Left renal pelvis (tissue), 4 donors: ENCODE results near the gene MCF2L2. TPM values are rescaled to one million over a fixed set of nuclear protein-coding genes. Genes with fewer than 3 reads are reported as not detected.
"Not testable (repeated sequence)": the region's sequence is repeated elsewhere in the genome, so short reads cannot be mapped to it uniquely, and the experiment has no call there.

ENCODE experiments used
- DNase-seq, 4 donors: peaks; one replicate each; pipeline ENCODE4 v3.0.0-alpha.2; 2013; ENCODE audit warnings: low read depth in 4 of 4, low spot score in 3 of 4
- polyA plus RNA-seq, 4 donors: library from polyadenylated mRNA; unstranded; fragments of 120-200 nt; gene quantifications; one replicate each; pipeline ENCODE4 v1.2.1, GENCODE V29; 2013; ENCODE audit not compliant: insufficient read length in 4 of 4

Gene MCF2L2
- 1 to 10 TPM in 1 of 4 donors, under 1 TPM in 3; 0.35 to 1.5 (median 0.93) TPM for polyA plus RNA-seq

GRCh38 chr3:183428447-183429211 lies at the start of gene MCF2L2:
Gene MCF2L2, minus strand, starts transcription at chr3:183428619. Its CDS starts 642 bp downstream, at chr3:183427977.
- DNase-seq = peak in 1 of 4 donors; percentile 27

- DNase-seq = no peak
These were observed 49.5 kb upstream of the MCF2L2 start for GRCh38 chr3:183477801-183478456.

GRCh38 chr3:183475764-183476162 lies 47.3 kb upstream of the MCF2L2 start:
- DNase-seq = not testable (repeated sequence)

GRCh38 chr3:183475016-183475763 lies 46.8 kb upstream of the MCF2L2 start:
- DNase-seq = no peak

GRCh38 chr3:183473969-183474368 lies 45.5 kb upstream of the MCF2L2 start:
- DNase-seq = no peak

GRCh38 chr3:183472155-183472554 lies 43.7 kb upstream of the MCF2L2 start:
- DNase-seq = no peak

- no peak for DNase-seq
These were observed 40.0 kb upstream of the MCF2L2 start for GRCh38 chr3:183468424-183468823.

GRCh38 chr3:183466575-183466974 lies 38.2 kb upstream of the MCF2L2 start:
- no peak for DNase-seq

- DNase-seq = not testable (repeated sequence)
These were observed 37.3 kb upstream of the MCF2L2 start for GRCh38 chr3:183465710-183466109.

GRCh38 chr3:183464480-183464879 lies 36.1 kb upstream of the MCF2L2 start:
- no peak for DNase-seq

GRCh38 chr3:183460081-183461055 lies 31.9 kb upstream of the MCF2L2 start:
- DNase-seq = no peak

GRCh38 chr3:183455089-183455488 lies 26.7 kb upstream of the MCF2L2 start:
- no peak for DNase-seq

- no peak for DNase-seq
These were observed 25.6 kb upstream of the MCF2L2 start for GRCh38 chr3:183454064-183454463.

GRCh38 chr3:183449791-183450190 lies 21.4 kb upstream of the MCF2L2 start:
- no peak for DNase-seq

GRCh38 chr3:183449391-183449790 lies 21.0 kb upstream of the MCF2L2 start:
- no peak for DNase-seq

- no peak for DNase-seq
These were observed 20.1 kb upstream of the MCF2L2 start for GRCh38 chr3:183448369-183449128.

GRCh38 chr3:183447206-183448001 lies 19.0 kb upstream of the MCF2L2 start:
- peak; percentile 88 to 92 (median 90) for DNase-seq

GRCh38 chr3:183446838-183447205 lies 18.4 kb upstream of the MCF2L2 start:
- no peak for DNase-seq

GRCh38 chr3:183444748-183445147 lies 16.3 kb upstream of the MCF2L2 start:
- DNase-seq = no peak
